ENCODE data around the gene HIBADH.
"Not testable (repeated sequence)": the region's sequence is repeated elsewhere in the genome, so short reads cannot be mapped to it uniquely, and the experiment has no call there.

Gene HIBADH

GRCh38 chr7:27547401-27547800 is 115.3 kb downstream of the HIBADH start:
- no peak for DNase-seq (ENCODE audit: low read depth in 2 of 2)

GRCh38 chr7:27546610-27547009 is 116.1 kb downstream of the HIBADH start:
- no peak for DNase-seq (ENCODE audit: low read depth in 2 of 2)

GRCh38 chr7:27535795-27536194 is 126.9 kb downstream of the HIBADH start:
- no peak for DNase-seq (ENCODE audit: low read depth in 2 of 2)

- DNase-seq (ENCODE audit: low read depth in 2 of 2), result no peak
These were observed 129.0 kb downstream of the HIBADH start for GRCh38 chr7:27533652-27534081.

GRCh38 chr7:27532314-27532713 is 130.4 kb downstream of the HIBADH start:
- no peak for DNase-seq (ENCODE audit: low read depth in 2 of 2)

- DNase-seq (ENCODE audit: low read depth in 2 of 2), result no peak
These were observed 135.4 kb downstream of the HIBADH start for GRCh38 chr7:27527348-27527714.

- no peak for DNase-seq (ENCODE audit: low read depth in 2 of 2)
These were observed 135.9 kb downstream of the HIBADH start for GRCh38 chr7:27526611-27527347.

- DNase-seq (ENCODE audit: low read depth in 2 of 2), result no peak
These were observed 136.6 kb downstream of the HIBADH start for GRCh38 chr7:27526131-27526530.

GRCh38 chr7:27523321-27523720 is 139.4 kb downstream of the HIBADH start:
- DNase-seq (ENCODE audit: low read depth in 2 of 2), result no peak

- no peak for DNase-seq (ENCODE audit: low read depth in 2 of 2)
These were observed 140.1 kb downstream of the HIBADH start for GRCh38 chr7:27522566-27522965.

GRCh38 chr7:27520815-27521790 is 141.6 kb downstream of the HIBADH start:
- no peak for DNase-seq (ENCODE audit: low read depth in 2 of 2)

- DNase-seq (ENCODE audit: low read depth in 2 of 2), result no peak
These were observed 142.8 kb downstream of the HIBADH start for GRCh38 chr7:27519793-27520469.

GRCh38 chr7:27518561-27519350 is 143.9 kb downstream of the HIBADH start:
- no peak for DNase-seq (ENCODE audit: low read depth in 2 of 2)

GRCh38 chr7:27516421-27516820 is 146.3 kb downstream of the HIBADH start:
- DNase-seq (ENCODE audit: low read depth in 2 of 2), result no peak

- no peak for DNase-seq (ENCODE audit: low read depth in 2 of 2)
These were observed 146.8 kb downstream of the HIBADH start for GRCh38 chr7:27515933-27516332.

GRCh38 chr7:27514861-27515260 is 147.8 kb downstream of the HIBADH start:
- DNase-seq (ENCODE audit: low read depth in 2 of 2), result no peak

GRCh38 chr7:27513885-27514284 is 148.8 kb downstream of the HIBADH start:
- DNase-seq (ENCODE audit: low read depth in 2 of 2), result no peak

- DNase-seq (ENCODE audit: low read depth in 2 of 2), result not testable (repeated sequence)
These were observed 151.3 kb downstream of the HIBADH start for GRCh38 chr7:27511370-27511769.

- DNase-seq (ENCODE audit: low read depth in 2 of 2), result no peak
These were observed 152.1 kb downstream of the HIBADH start for GRCh38 chr7:27510541-27510940.

GRCh38 chr7:27501879-27502278 is 160.8 kb downstream of the HIBADH start:
- not testable (repeated sequence) for DNase-seq (ENCODE audit: low read depth in 2 of 2)

- no peak for DNase-seq (ENCODE audit: low read depth in 2 of 2)
These were observed 161.7 kb downstream of the HIBADH start for GRCh38 chr7:27501001-27501400.
